Measurements from ENCODE around the gene KBTBD13. TPM values are rescaled to one million over a fixed set of nuclear protein-coding genes. Genes with fewer than 3 reads are reported as not detected.
A peak's percentile ranks its signal among the peaks of the same experiment; 100 is the strongest.

The KBTBD13 gene
- total and polyA plus RNA-seq, 2 experiments from 2014 or later: not detected

DNA sequence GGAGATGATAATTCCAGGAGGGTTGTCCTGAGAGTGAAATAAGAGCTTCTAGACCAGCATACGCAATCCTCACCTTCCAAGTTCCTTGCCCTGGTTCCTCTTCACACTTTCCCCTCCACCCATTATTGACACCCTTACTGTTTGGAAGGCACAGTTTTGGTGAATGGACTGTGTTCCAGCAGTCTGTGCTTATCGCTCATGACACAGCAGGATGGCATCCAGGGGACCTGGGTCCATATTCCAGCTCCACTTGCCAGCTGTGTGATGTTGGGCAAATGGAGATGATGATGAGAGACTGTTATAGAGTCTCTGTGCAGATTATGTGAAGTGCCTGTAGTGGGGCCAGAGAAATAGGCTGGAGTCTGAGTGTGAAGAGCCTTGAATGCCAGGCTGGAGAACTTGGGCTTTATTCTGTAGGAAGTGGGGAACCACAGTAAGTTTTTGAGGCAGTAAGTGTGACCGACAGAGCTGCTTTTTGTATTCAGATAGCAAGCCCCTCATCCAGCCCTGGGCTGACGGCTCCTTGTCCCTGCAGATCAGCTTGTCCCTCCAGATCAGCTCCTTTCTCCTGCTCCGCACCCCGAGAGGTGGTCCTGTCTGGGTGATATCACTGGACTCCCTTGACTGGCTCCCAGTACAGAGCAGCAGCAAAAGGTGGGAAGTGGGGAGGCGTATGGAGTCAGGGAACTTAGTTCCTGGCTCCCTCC lies 8.1 kb downstream of the KBTBD13 start:
- Mint-ChIP-seq H3K4me1 (peaks cover 68% of the 10 kb centered on the region), H3K27ac (no peak overlapping the region), H3K27me3 (ENCODE audit: insufficient read depth, low read depth, poor library complexity) (peaks cover 17% of the 10 kb centered on the region), H3K36me3 (ENCODE audit: low read depth) (no peaks in the 10 kb centered on the region), H3K4me3 (no peak overlapping the region), H3K9me3 (no peaks in the 10 kb centered on the region)
- Histone ChIP-seq H3K9me2 (ENCODE audit: insufficient read depth) (no peaks in the 10 kb centered on the region), H3K27ac (ENCODE audit: low read depth) (no peak overlapping the region; the same call in 1 of the 2 replicates), H3K4me2 (peak overlapping the region; percentile 75; the same call in 1 of the 2 replicates), H4K20me1 (replicated peaks; ENCODE audit: insufficient read depth) (no peaks in the 10 kb centered on the region), H3F3A (replicated peaks; ENCODE audit: low read depth) (peaks cover 21% of the 10 kb centered on the region), H2AFZ (peak overlapping the region; percentile 84), H3K36me3 (ENCODE audit: insufficient read depth) (no peaks in the 10 kb centered on the region), H3K79me2 (replicated peaks; ENCODE audit: insufficient read depth) (no peaks in the 10 kb centered on the region), H3K4me1 (ENCODE audit: insufficient read depth) (peaks cover 41% of the 10 kb centered on the region), H3K27me3 (ENCODE audit: insufficient read depth) (no peaks in the 10 kb centered on the region), H3K4me3 (no peak overlapping the region)
- no peak for ATAC-seq
- no peak for DNase-seq (ENCODE audit: low spot score)
- TF ChIP-seq, protein P1, sequence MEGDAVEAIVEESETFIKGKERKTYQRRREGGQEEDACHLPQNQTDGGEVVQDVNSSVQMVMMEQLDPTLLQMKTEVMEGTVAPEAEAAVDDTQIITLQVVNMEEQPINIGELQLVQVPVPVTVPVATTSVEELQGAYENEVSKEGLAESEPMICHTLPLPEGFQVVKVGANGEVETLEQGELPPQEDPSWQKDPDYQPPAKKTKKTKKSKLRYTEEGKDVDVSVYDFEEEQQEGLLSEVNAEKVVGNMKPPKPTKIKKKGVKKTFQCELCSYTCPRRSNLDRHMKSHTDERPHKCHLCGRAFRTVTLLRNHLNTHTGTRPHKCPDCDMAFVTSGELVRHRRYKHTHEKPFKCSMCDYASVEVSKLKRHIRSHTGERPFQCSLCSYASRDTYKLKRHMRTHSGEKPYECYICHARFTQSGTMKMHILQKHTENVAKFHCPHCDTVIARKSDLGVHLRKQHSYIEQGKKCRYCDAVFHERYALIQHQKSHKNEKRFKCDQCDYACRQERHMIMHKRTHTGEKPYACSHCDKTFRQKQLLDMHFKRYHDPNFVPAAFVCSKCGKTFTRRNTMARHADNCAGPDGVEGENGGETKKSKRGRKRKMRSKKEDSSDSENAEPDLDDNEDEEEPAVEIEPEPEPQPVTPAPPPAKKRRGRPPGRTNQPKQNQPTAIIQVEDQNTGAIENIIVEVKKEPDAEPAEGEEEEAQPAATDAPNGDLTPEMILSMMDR (conservative IDR thresholded peaks at IDR 0.05; ENCODE audit: low read depth in 2 of 2): no peak
- TF ChIP-seq STAT1 (IDR thresholded peaks at IDR 0.05; ENCODE audit: unreplicated experiment) (no peak), JUNB (IDR thresholded peaks at IDR 0.05; ENCODE audit: unreplicated experiment) (no peak), ZNF331 (CRISPR knock-in tag; IDR thresholded peaks at IDR 0.05; ENCODE audit: low read depth) (no peak), ZNF114 (CRISPR knock-in tag; IDR thresholded peaks at IDR 0.05) (no peak), NANOG (IDR thresholded peaks at IDR 0.05; ENCODE audit: borderline replicate concordance) (no peak), EZH2phosphoT487 (IDR thresholded peaks at IDR 0.05; ENCODE audit: unreplicated experiment) (no peak), POLR2AphosphoS5 (IDR thresholded peaks at IDR 0.05; ENCODE audit: low read depth) (no peak), CREB1 (CRISPR knock-in tag; IDR thresholded peaks at IDR 0.05; ENCODE audit: low read depth) (no peak), EZH2 (IDR thresholded peaks at IDR 0.05; ENCODE audit: low read depth, unreplicated experiment) (no peak)
- TF ChIP-seq, protein P2, sequence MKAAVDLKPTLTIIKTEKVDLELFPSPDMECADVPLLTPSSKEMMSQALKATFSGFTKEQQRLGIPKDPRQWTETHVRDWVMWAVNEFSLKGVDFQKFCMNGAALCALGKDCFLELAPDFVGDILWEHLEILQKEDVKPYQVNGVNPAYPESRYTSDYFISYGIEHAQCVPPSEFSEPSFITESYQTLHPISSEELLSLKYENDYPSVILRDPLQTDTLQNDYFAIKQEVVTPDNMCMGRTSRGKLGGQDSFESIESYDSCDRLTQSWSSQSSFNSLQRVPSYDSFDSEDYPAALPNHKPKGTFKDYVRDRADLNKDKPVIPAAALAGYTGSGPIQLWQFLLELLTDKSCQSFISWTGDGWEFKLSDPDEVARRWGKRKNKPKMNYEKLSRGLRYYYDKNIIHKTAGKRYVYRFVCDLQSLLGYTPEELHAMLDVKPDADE (IDR thresholded peaks at IDR 0.05): no peak
- TF ChIP-seq, protein P3, sequence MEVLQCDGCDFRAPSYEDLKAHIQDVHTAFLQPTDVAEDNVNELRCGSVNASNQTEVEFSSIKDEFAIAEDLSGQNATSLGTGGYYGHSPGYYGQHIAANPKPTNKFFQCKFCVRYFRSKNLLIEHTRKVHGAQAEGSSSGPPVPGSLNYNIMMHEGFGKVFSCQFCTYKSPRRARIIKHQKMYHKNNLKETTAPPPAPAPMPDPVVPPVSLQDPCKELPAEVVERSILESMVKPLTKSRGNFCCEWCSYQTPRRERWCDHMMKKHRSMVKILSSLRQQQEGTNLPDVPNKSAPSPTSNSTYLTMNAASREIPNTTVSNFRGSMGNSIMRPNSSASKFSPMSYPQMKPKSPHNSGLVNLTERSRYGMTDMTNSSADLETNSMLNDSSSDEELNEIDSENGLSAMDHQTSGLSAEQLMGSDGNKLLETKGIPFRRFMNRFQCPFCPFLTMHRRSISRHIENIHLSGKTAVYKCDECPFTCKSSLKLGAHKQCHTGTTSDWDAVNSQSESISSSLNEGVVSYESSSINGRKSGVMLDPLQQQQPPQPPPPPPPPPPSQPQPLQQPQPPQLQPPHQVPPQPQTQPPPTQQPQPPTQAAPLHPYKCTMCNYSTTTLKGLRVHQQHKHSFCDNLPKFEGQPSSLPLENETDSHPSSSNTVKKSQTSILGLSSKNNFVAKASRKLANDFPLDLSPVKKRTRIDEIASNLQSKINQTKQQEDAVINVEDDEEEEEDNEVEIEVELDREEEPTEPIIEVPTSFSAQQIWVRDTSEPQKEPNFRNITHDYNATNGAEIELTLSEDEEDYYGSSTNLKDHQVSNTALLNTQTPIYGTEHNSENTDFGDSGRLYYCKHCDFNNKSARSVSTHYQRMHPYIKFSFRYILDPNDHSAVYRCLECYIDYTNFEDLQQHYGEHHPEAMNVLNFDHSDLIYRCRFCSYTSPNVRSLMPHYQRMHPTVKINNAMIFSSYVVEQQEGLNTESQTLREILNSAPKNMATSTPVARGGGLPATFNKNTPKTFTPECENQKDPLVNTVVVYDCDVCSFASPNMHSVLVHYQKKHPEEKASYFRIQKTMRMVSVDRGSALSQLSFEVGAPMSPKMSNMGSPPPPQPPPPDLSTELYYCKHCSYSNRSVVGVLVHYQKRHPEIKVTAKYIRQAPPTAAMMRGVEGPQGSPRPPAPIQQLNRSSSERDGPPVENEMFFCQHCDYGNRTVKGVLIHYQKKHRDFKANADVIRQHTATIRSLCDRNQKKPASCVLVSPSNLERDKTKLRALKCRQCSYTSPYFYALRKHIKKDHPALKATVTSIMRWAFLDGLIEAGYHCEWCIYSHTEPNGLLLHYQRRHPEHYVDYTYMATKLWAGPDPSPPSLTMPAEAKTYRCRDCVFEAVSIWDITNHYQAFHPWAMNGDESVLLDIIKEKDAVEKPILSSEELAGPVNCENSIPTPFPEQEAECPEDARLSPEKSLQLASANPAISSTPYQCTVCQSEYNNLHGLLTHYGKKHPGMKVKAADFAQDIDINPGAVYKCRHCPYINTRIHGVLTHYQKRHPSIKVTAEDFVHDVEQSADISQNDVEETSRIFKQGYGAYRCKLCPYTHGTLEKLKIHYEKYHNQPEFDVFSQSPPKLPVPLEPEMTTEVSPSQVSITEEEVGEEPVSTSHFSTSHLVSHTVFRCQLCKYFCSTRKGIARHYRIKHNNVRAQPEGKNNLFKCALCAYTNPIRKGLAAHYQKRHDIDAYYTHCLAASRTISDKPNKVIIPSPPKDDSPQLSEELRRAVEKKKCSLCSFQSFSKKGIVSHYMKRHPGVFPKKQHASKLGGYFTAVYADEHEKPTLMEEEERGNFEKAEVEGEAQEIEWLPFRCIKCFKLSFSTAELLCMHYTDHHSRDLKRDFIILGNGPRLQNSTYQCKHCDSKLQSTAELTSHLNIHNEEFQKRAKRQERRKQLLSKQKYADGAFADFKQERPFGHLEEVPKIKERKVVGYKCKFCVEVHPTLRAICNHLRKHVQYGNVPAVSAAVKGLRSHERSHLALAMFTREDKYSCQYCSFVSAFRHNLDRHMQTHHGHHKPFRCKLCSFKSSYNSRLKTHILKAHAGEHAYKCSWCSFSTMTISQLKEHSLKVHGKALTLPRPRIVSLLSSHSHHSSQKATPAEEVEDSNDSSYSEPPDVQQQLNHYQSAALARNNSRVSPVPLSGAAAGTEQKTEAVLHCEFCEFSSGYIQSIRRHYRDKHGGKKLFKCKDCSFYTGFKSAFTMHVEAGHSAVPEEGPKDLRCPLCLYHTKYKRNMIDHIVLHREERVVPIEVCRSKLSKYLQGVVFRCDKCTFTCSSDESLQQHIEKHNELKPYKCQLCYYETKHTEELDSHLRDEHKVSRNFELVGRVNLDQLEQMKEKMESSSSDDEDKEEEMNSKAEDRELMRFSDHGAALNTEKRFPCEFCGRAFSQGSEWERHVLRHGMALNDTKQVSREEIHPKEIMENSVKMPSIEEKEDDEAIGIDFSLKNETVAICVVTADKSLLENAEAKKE (CRISPR knock-in tag; IDR thresholded peaks at IDR 0.05): no peak
- TF ChIP-seq, protein P4, sequence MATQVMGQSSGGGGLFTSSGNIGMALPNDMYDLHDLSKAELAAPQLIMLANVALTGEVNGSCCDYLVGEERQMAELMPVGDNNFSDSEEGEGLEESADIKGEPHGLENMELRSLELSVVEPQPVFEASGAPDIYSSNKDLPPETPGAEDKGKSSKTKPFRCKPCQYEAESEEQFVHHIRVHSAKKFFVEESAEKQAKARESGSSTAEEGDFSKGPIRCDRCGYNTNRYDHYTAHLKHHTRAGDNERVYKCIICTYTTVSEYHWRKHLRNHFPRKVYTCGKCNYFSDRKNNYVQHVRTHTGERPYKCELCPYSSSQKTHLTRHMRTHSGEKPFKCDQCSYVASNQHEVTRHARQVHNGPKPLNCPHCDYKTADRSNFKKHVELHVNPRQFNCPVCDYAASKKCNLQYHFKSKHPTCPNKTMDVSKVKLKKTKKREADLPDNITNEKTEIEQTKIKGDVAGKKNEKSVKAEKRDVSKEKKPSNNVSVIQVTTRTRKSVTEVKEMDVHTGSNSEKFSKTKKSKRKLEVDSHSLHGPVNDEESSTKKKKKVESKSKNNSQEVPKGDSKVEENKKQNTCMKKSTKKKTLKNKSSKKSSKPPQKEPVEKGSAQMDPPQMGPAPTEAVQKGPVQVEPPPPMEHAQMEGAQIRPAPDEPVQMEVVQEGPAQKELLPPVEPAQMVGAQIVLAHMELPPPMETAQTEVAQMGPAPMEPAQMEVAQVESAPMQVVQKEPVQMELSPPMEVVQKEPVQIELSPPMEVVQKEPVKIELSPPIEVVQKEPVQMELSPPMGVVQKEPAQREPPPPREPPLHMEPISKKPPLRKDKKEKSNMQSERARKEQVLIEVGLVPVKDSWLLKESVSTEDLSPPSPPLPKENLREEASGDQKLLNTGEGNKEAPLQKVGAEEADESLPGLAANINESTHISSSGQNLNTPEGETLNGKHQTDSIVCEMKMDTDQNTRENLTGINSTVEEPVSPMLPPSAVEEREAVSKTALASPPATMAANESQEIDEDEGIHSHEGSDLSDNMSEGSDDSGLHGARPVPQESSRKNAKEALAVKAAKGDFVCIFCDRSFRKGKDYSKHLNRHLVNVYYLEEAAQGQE (IDR thresholded peaks at IDR 0.05; ENCODE audit: unreplicated experiment): no peak
